Measurements from ENCODE around the gene PPP1R9B. TPM values are rescaled to one million over a fixed set of nuclear protein-coding genes. Genes with fewer than 3 reads are reported as not detected.
A peak's percentile ranks its signal among the peaks of the same experiment; 100 is the strongest.

The PPP1R9B gene, protein sequence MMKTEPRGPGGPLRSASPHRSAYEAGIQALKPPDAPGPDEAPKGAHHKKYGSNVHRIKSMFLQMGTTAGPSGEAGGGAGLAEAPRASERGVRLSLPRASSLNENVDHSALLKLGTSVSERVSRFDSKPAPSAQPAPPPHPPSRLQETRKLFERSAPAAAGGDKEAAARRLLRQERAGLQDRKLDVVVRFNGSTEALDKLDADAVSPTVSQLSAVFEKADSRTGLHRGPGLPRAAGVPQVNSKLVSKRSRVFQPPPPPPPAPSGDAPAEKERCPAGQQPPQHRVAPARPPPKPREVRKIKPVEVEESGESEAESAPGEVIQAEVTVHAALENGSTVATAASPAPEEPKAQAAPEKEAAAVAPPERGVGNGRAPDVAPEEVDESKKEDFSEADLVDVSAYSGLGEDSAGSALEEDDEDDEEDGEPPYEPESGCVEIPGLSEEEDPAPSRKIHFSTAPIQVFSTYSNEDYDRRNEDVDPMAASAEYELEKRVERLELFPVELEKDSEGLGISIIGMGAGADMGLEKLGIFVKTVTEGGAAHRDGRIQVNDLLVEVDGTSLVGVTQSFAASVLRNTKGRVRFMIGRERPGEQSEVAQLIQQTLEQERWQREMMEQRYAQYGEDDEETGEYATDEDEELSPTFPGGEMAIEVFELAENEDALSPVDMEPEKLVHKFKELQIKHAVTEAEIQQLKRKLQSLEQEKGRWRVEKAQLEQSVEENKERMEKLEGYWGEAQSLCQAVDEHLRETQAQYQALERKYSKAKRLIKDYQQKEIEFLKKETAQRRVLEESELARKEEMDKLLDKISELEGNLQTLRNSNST
- 10 to 100 TPM; 24.9 to 35.9 (median 28.2) TPM for total RNA-seq

DNA sequence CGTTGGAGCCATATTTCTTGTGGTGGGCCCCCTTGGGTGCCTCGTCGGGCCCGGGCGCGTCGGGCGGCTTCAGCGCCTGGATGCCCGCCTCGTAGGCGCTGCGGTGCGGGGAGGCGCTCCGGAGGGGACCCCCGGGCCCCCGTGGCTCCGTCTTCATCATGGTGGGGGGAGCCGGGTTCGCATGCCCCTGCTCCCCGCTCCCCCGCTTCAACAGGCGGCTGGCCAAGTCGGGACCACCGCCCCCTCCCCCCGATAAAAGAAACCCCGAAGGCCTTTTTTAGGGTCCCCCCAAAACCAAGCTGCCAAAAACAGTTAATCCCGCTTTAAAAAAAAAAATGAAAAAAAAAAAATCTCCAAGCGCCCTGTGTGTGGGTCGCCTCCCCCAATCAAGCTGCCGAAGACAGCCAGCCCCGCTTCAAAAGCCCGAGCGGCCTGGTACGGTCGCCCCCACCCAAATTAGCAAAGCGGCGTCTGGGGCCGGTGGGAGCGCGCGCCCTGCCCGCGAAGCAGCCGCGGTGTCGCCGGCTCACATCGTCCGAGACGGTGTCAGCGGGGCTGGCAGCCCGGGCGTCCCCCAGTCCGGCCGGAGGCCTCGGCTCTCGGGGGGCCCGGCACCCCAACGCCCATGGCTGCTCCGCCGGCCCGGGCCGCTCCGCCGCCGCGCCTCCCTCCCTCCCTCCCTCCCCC is at the start of gene PPP1R9B:
Gene PPP1R9B, minus strand, starts transcription at position 324 of the 687 bp plus-strand sequence. Its CDS starts 164 bp downstream, at position 160.
- 0 to 4% methylated on average over 1 to 5 of the region's 69 CpGs for WGBS, 2 donors
- DNase-seq: no peak
- Histone ChIP-seq H3K36me3 (no peaks in the 10 kb centered on the region), H3K27ac (peak within 1 kb of the TSS; percentile 93 to 95 (median 94)), H3K9me3 (no peaks in the 10 kb centered on the region), H3K4me3 (peak within 1 kb of the TSS; percentile 71 to 85 (median 82)), H3K27me3 (no peaks in the 10 kb centered on the region), H3K4me1 (peaks cover 51 to 93% (median 60%) of the 10 kb centered on the region in 3 donors)
- intact Hi-C loops (cut with DNase I): no loop called here
- TF ChIP-seq, protein P1, sequence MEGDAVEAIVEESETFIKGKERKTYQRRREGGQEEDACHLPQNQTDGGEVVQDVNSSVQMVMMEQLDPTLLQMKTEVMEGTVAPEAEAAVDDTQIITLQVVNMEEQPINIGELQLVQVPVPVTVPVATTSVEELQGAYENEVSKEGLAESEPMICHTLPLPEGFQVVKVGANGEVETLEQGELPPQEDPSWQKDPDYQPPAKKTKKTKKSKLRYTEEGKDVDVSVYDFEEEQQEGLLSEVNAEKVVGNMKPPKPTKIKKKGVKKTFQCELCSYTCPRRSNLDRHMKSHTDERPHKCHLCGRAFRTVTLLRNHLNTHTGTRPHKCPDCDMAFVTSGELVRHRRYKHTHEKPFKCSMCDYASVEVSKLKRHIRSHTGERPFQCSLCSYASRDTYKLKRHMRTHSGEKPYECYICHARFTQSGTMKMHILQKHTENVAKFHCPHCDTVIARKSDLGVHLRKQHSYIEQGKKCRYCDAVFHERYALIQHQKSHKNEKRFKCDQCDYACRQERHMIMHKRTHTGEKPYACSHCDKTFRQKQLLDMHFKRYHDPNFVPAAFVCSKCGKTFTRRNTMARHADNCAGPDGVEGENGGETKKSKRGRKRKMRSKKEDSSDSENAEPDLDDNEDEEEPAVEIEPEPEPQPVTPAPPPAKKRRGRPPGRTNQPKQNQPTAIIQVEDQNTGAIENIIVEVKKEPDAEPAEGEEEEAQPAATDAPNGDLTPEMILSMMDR (IDR thresholded peaks at IDR 0.05): no peak
- no peak for TF ChIP-seq POLR2A (IDR thresholded peaks at IDR 0.05)

DNA sequence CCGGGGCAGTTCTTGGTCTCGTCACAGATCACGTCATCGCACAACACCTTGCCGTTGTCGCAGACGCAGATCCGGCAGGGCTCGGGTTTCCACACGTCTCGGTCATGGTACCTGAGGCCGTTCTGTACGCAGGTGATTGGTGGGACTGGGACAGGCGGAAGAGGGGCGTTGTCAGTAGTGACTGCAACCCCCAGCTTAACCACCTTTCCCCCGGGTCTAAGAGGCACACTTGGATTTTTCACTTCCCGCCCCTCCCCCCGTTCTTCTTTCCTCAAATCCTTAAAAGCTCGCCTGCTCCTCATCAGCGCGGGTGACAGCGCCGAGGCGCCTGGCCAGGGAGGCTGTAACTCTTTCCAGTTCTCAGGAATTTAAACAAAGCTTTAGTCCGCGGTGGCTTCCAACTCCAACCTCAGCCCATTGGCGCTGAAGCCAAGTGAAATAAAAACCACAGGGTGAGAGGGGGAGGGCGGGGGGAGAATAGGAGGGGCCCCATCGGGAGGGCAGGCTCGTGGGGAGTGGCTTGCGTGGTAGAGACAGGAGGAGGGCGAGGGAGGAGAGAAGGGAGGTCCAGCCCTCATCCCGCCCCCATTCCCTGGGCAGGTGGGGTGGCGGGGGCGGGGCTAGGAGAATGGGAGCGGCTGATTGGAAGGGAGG is 49.5 kb upstream of the PPP1R9B start:
- peaks cover 24 to 98% (median 26%) of the 10 kb centered on the region in 3 donors for H3K4me1 ChIP-seq
- peak overlapping the region; percentile 71 to 91 (median 82) for H3K27ac ChIP-seq
- peak overlapping the region; percentile 26 to 74 (median 54) for H3K4me3 ChIP-seq

DNA sequence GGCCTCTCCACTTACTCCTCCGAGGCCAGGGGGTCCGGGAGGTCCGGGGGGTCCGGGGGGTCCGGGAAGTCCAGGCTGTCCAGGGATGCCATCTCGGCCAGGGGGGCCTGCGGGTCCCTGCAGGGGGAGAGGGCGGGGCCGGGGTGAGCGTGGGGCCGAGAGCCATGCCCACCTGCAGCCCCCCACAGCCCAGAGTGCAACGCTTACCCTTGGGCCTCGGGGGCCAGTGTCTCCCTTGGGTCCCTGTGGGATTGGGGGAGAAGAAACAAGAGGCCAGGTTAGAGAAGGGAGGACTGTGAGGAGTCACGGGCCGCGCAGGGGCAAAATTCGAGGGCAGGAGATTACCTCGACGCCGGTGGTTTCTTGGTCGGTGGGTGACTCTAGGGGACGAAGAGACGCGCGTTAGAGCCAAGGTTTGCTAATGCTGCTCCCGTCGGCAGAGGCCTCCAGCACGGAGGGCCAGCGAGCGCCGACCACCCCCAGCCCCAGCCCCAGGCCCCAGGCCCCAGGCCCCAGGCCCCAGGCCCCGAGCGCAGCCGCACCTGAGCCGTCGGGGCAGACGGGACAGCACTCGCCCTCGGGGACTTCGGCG is 48.8 kb upstream of the PPP1R9B start:
- H3K4me1 ChIP-seq: peaks cover 24 to 93% (median 26%) of the 10 kb centered on the region in 3 donors
- H3K9me3 ChIP-seq: no peaks in the 10 kb centered on the region
- H3K4me3 ChIP-seq: peak overlapping the region; percentile 26 to 74 (median 54)
- WGBS, 2 donors: 13 to 29% methylated on average over 6 to 11 of the region's 41 CpGs
- no peak for DNase-seq
- peaks cover 0 to 36% (median 0%) of the 10 kb centered on the region in 3 donors for H3K36me3 ChIP-seq
- peaks cover 0 to 54% (median 0%) of the 10 kb centered on the region in 4 donors for H3K27me3 ChIP-seq
- peak overlapping the region; percentile 71 to 91 (median 82) for H3K27ac ChIP-seq
- intact Hi-C loops (cut with DNase I): no loop called here
- TF ChIP-seq POLR2A (IDR thresholded peaks at IDR 0.05): no peak
- TF ChIP-seq, protein P1 (IDR thresholded peaks at IDR 0.05): no peak

More for the DNA sequence above, 49.5 kb upstream of the PPP1R9B start:
- WGBS, 2 donors: 1 to 3% methylated on average over 24 to 26 of the region's 36 CpGs
- Histone ChIP-seq H3K9me3 (no peaks in the 10 kb centered on the region), H3K36me3 (peaks cover 0 to 30% (median 0%) of the 10 kb centered on the region in 3 donors), H3K27me3 (peaks cover 0 to 60% (median 0%) of the 10 kb centered on the region in 4 donors)
- intact Hi-C loops (cut with DNase I): loop anchor here (5.0 kb wide), 2 partner anchors 72 to 97 kb away; partner anchors contain the start of gene TMEM92
- peak; percentile 41 for DNase-seq
- TF ChIP-seq, protein P1 (IDR thresholded peaks at IDR 0.05): peak in 1 of 6 experiments; percentile 3
- TF ChIP-seq POLR2A (IDR thresholded peaks at IDR 0.05): peak in 1 of 4 donors; percentile 24

DNA sequence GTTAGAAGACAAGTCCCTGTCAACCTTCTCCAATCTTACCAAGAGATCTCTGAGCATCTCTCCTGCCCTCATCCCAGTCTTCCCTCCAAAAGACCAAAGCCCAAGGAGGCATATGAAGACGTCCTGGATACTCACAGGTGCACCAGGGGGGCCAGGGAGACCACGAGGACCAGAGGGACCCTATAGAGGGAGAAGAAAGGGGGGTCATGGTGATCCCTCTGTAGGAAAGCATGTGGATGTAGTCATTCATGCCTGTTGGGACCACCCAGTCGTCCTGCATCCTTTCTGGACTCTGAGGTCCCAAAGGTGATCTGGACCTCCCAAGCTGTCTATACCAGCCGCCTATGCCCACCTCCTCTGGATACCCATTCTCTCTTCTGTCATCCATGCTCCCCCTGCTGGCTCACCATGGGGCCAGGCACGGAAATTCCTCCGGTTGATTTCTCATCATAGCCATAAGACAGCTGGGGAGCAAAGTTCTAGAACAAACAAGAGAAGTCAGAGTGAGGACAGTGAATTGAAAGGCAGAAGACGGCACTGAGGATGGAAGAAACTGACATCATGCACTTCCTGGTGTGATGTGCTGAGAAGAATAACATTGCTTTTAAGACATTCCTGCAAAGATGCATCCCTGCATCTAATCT is 47.7 kb upstream of the PPP1R9B start:
- no peak overlapping the region for H3K4me3 ChIP-seq
- H3K27me3 ChIP-seq: peaks cover 0 to 42% (median 0%) of the 10 kb centered on the region in 4 donors
- peaks cover 0 to 48% (median under 1%) of the 10 kb centered on the region in 3 donors for H3K36me3 ChIP-seq
- H3K27ac ChIP-seq: peak overlapping the region in 3 of 4 donors; percentile 75 to 91 (median 89)
- peaks cover 20 to 81% (median 26%) of the 10 kb centered on the region in 3 donors for H3K4me1 ChIP-seq
- WGBS, 2 donors: 9 to 12% methylated on average over 7 of the region's 7 CpGs
- DNase-seq: no peak
- H3K9me3 ChIP-seq: no peaks in the 10 kb centered on the region
- intact Hi-C loops (cut with DNase I): no loop called here
- TF ChIP-seq POLR2A (IDR thresholded peaks at IDR 0.05): no peak
- TF ChIP-seq, protein P1 (IDR thresholded peaks at IDR 0.05): peak in 5 of 6 experiments; percentile 69 to 80 (median 70)

Data from esophagus squamous epithelium (tissue), 5 donors.